HS-5 (cell line): Measurements from ENCODE around the gene COMMD1.

Experiments used
- DNase-seq: peaks from one replicate; pipeline ENCODE4 v3.0.0-alpha.2; 2012; ENCODE audit warnings: low read depth

The COMMD1 gene

GRCh38 chr2:62180975-62181374 lies 275.5 kb downstream of the COMMD1 start:
- no peak for DNase-seq

- DNase-seq: no peak
Measured at GRCh38 chr2:62181843-62182242, 276.4 kb downstream of the COMMD1 start.

- DNase-seq: no peak
Measured at GRCh38 chr2:62184512-62185230, 279.2 kb downstream of the COMMD1 start.
